Osteoblast (primary cell): ENCODE results near the gene GLTP. TPM values are rescaled to one million over a fixed set of nuclear protein-coding genes. Genes with fewer than 3 reads are reported as not detected.

Experiments used
- DNase-seq: peaks from one replicate; pipeline ENCODE4 v3.0.0; 2011; ENCODE audit warnings: low spot score, mixed read lengths; ENCODE audit not compliant: insufficient read length; ENCODE audit errors: missing footprints
- H2AFZ ChIP-seq: 2 replicates; pipeline ENCODE4 v1.6.0; 2011; ENCODE audit warnings: mild to moderate bottlenecking, low read length
- H3K27ac ChIP-seq: 2 replicates; pipeline ENCODE4 v1.5.1; 2011; ENCODE audit warnings: mild to moderate bottlenecking, low read depth, low read length, moderate library complexity
- H3K27me3 ChIP-seq: 2 replicates; pipeline ENCODE4 v1.6.0; 2012; ENCODE audit warnings: mild to moderate bottlenecking, control low read depth, inconsistent platforms, low read length, moderate library complexity; ENCODE audit not compliant: insufficient read depth
- H3K36me3 ChIP-seq: 2 replicates; pipeline ENCODE4 v1.5.1; 2011; ENCODE audit warnings: mild to moderate bottlenecking, low read length, control low read depth, moderate library complexity; ENCODE audit not compliant: insufficient read depth
- H3K4me1 ChIP-seq: 2 replicates; pipeline ENCODE4 v1.5.1; 2011; ENCODE audit warnings: mild to moderate bottlenecking, low read length, control low read depth, moderate library complexity; ENCODE audit not compliant: insufficient read depth
- H3K4me2 ChIP-seq: 2 replicates; pipeline ENCODE4 v1.6.0; 2011; ENCODE audit warnings: mild to moderate bottlenecking, low read length; ENCODE audit not compliant: insufficient read depth
- H3K4me3 ChIP-seq: fragments of 200-600 bp; sonication (generic); 3 replicates; pipeline ENCODE4 v1.5.1; 2012; ENCODE audit warnings: mild to moderate bottlenecking, low read length, inconsistent platforms; ENCODE audit not compliant: insufficient read depth
- H3K79me2 ChIP-seq: 2 replicates; pipeline ENCODE4 v1.6.0; 2012; ENCODE audit warnings: mild to moderate bottlenecking, low read length, control low read depth, inconsistent platforms; ENCODE audit not compliant: insufficient read depth
- H3K9me3 ChIP-seq: 2 replicates; pipeline ENCODE4 v1.5.1; 2011; ENCODE audit warnings: low read depth, low read length, control low read depth
- H4K20me1 ChIP-seq: 2 replicates; pipeline ENCODE4 v1.6.0; 2012; ENCODE audit warnings: mild to moderate bottlenecking, low read length, control low read depth; ENCODE audit not compliant: insufficient read depth
- CTCF ChIP-seq: IDR thresholded peaks from 2 replicates; pipeline ENCODE4 v1.5.1; 2011; ENCODE audit warnings: mild to moderate bottlenecking, low read depth, low read length, moderate library complexity; ENCODE audit errors: extremely low read depth
- total RNA-seq: library from RNA; depleted of rRNA; stranded (reverse); fragments of >200 nt; gene quantifications from 2 replicates; pipeline ENCODE4 v1.2.3, GENCODE V29; 2012

Gene GLTP
- total RNA-seq, 1 donor = 50.3 TPM

DNA sequence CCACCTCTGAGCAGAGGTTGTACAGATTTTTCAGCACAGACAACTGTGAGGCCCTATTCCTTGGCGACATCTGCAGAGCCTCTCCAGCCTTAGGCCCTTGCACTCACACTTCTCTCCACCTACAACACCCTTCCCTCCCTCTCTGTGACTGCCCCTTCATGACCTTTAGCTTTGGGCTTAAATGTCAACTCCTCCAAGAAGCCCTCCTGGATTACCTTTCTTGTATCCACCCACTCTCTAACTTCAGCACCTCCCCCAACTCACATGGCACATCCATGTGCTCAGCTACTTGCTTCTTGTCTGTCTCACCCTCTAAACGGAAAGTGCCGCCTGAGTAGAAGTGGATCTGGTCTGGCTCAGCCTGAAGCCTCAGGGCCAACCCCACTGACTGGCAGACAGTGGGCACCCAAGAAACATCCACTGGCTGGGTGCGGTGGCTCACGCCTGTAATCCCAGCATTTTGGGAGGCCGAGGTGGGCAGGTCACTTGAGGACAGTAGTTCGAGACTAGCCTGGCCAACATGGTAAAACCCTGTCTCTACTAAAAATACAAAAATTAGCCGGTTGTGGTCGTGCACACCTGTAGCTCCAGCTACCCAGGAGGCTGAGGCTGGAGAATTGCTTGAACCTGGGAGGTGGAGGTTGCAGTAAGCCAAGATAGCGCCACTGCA is 69.3 kb downstream of the GLTP start:
- no peak overlapping the region for H3K4me3 ChIP-seq
- H3K27me3 ChIP-seq = no peaks in the 10 kb centered on the region
- H3K27ac ChIP-seq = no peak overlapping the region
- peaks cover 3% of the 10 kb centered on the region for H4K20me1 ChIP-seq
- no peaks in the 10 kb centered on the region for H3K36me3 ChIP-seq
- no peak for TF ChIP-seq CTCF
- no peak overlapping the region for H2AFZ ChIP-seq
- no peaks in the 10 kb centered on the region for H3K4me1 ChIP-seq
- H3K9me3 ChIP-seq = no peaks in the 10 kb centered on the region
- no peak overlapping the region for H3K4me2 ChIP-seq
- no peaks in the 10 kb centered on the region for H3K79me2 ChIP-seq
- DNase-seq = no peak

GRCh38 chr12:109808876-109809646 is 71.3 kb downstream of the GLTP start:
- H3K4me1 ChIP-seq = no peaks in the 10 kb centered on the region
- no peaks in the 10 kb centered on the region for H3K27me3 ChIP-seq
- TF ChIP-seq CTCF = no peak
- no peak overlapping the region for H3K27ac ChIP-seq
- H4K20me1 ChIP-seq = peaks cover 3% of the 10 kb centered on the region
- no peaks in the 10 kb centered on the region for H3K9me3 ChIP-seq
- H3K4me2 ChIP-seq = no peak overlapping the region
- no peaks in the 10 kb centered on the region for H3K79me2 ChIP-seq
- H2AFZ ChIP-seq = no peak overlapping the region
- DNase-seq = no peak
- H3K36me3 ChIP-seq = no peaks in the 10 kb centered on the region
- H3K4me3 ChIP-seq = no peak overlapping the region

GRCh38 chr12:109807954-109808643 is 72.2 kb downstream of the GLTP start:
- Histone ChIP-seq H3K4me2 (no peak overlapping the region), H3K79me2 (no peaks in the 10 kb centered on the region), H4K20me1 (peaks cover 3% of the 10 kb centered on the region), H3K4me3 (no peak overlapping the region), H3K27me3 (no peaks in the 10 kb centered on the region), H3K27ac (no peak overlapping the region), H3K9me3 (no peaks in the 10 kb centered on the region), H3K4me1 (no peaks in the 10 kb centered on the region), H2AFZ (no peak overlapping the region), H3K36me3 (no peaks in the 10 kb centered on the region)
- no peak for DNase-seq
- no peak for TF ChIP-seq CTCF
